SK-N-SH treated with all-trans-retinoic acid at 6 μM for 48 hours (cell line): ENCODE data around the gene SFRP2.

Experiments
- ATAC-seq: fragments of 200-7000 bp; cut with Tn5 transposase; 3 replicates; pipeline ENCODE4 v1.9.1; 2020; ENCODE audit warnings: mild to moderate bottlenecking, moderate library complexity
- ARNTL ChIP-seq: fragments of 450-650 bp; formaldehyde crosslinking; IDR thresholded peaks from 2 replicates; pipeline ENCODE4 v1.5.0; 2020; ENCODE audit warnings: low read depth, mild to moderate bottlenecking, moderate library complexity, borderline replicate concordance
- BACH2 ChIP-seq: fragments of 250-450 bp; sonication (Bioruptor Pico); IDR thresholded peaks from 2 replicates; pipeline ENCODE4 v1.9.0; 2021; ENCODE audit warnings: mild to moderate bottlenecking, borderline replicate concordance
- CSDC2 ChIP-seq: fragments of 250-450 bp; sonication (Bioruptor Pico); IDR thresholded peaks from 2 replicates; pipeline ENCODE4 v1.5.0; 2020; ENCODE audit warnings: mild to moderate bottlenecking, moderate library complexity
- ESRRG ChIP-seq: fragments of 250-450 bp; sonication (Bioruptor Pico); IDR thresholded peaks from 2 replicates; pipeline ENCODE4 v1.6.1; 2021; ENCODE audit warnings: mild to moderate bottlenecking
- GLIS3 ChIP-seq: fragments of 250-450 bp; sonication (Bioruptor Pico); IDR thresholded peaks from 2 replicates; pipeline ENCODE4 v1.5.0; 2020; ENCODE audit warnings: mild to moderate bottlenecking, moderate library complexity
- ISL1 ChIP-seq: fragments of 250-450 bp; sonication (Bioruptor Pico); IDR thresholded peaks from 2 replicates; pipeline ENCODE4 v2.1.2; 2022; ENCODE audit warnings: mild to moderate bottlenecking, moderate library complexity
- OSR1 ChIP-seq: fragments of 250-450 bp; sonication (Bioruptor Pico); IDR thresholded peaks from 2 replicates; pipeline ENCODE4 v1.8.0; 2022; ENCODE audit warnings: moderate library complexity, mild to moderate bottlenecking, inconsistent platforms
- PPARA ChIP-seq: fragments of 250-450 bp; sonication (Bioruptor Pico); IDR thresholded peaks from 2 replicates; pipeline ENCODE4 v1.5.0; 2020; ENCODE audit warnings: mild to moderate bottlenecking, borderline replicate concordance
- RARB ChIP-seq: fragments of 250-450 bp; sonication (Bioruptor Pico); IDR thresholded peaks from 2 replicates; pipeline ENCODE4 v1.8.0; 2021; ENCODE audit warnings: mild to moderate bottlenecking, moderate library complexity
- SNAI2 ChIP-seq: fragments of 250-450 bp; sonication (Bioruptor Pico); IDR thresholded peaks from 2 replicates; pipeline ENCODE4 v1.5.0; 2020; ENCODE audit warnings: mild to moderate bottlenecking, moderate library complexity
- TOX ChIP-seq: fragments of 250-450 bp; sonication (Bioruptor Pico); IDR thresholded peaks from 2 replicates; pipeline ENCODE4 v1.8.0; 2021; ENCODE audit warnings: mild to moderate bottlenecking, moderate library complexity, borderline replicate concordance
- ZC3H10 ChIP-seq: fragments of 250-450 bp; sonication (Bioruptor Pico); IDR thresholded peaks from 2 replicates; pipeline ENCODE4 v1.5.1; 2021; ENCODE audit warnings: mild to moderate bottlenecking, moderate library complexity
- ZFP3 ChIP-seq: fragments of 250-450 bp; sonication (Bioruptor Pico); IDR thresholded peaks from 2 replicates; pipeline ENCODE4 v1.5.0; 2020; ENCODE audit warnings: mild to moderate bottlenecking, moderate library complexity
- ZFP30 ChIP-seq: fragments of 450-650 bp; formaldehyde crosslinking; IDR thresholded peaks from 2 replicates; pipeline ENCODE4 v1.5.0; 2022; ENCODE audit warnings: mild to moderate bottlenecking, moderate library complexity
- ZNF565 ChIP-seq: fragments of 450-650 bp; formaldehyde crosslinking; conservative IDR thresholded peaks from 2 replicates; pipeline ENCODE4 v1.5.0; 2020; ENCODE audit warnings: low read depth, mild to moderate bottlenecking, moderate library complexity
- ZNF70 ChIP-seq: fragments of 450-650 bp; formaldehyde crosslinking; IDR thresholded peaks from 2 replicates; pipeline ENCODE4 v1.5.0; 2020; ENCODE audit warnings: mild to moderate bottlenecking, moderate library complexity
- ZNF8 ChIP-seq: fragments of 450-650 bp; formaldehyde crosslinking; IDR thresholded peaks from 2 replicates; pipeline ENCODE4 v1.5.0; 2020; ENCODE audit warnings: mild to moderate bottlenecking, moderate library complexity
- TF ChIP-seq, protein P1 (sequence below): fragments of 250-450 bp; sonication (Bioruptor Pico); IDR thresholded peaks from 2 replicates; pipeline ENCODE4 v1.5.1; 2021; ENCODE audit warnings: mild to moderate bottlenecking, moderate library complexity
- TF ChIP-seq, protein P2 (sequence below): fragments of 250-450 bp; sonication (Bioruptor Pico); IDR thresholded peaks from 2 replicates; pipeline ENCODE4 v1.8.0; 2020; ENCODE audit warnings: mild to moderate bottlenecking, moderate library complexity, borderline replicate concordance
- TF ChIP-seq, protein P3 (sequence below): fragments of 250-450 bp; sonication (Bioruptor Pico); IDR thresholded peaks from 2 replicates; pipeline ENCODE4 v1.5.1; 2020; ENCODE audit warnings: low read depth, mild to moderate bottlenecking, moderate library complexity
- TF ChIP-seq, protein P4 (sequence below): fragments of 250-450 bp; sonication (Bioruptor Pico); IDR thresholded peaks from 2 replicates; pipeline ENCODE4 v1.8.0; 2021; ENCODE audit warnings: low read depth, mild to moderate bottlenecking, moderate library complexity, borderline replicate concordance
- TF ChIP-seq, protein P5 (sequence below): fragments of 250-450 bp; sonication (Bioruptor Pico); IDR thresholded peaks from 2 replicates; pipeline ENCODE4 v1.5.0; 2020; ENCODE audit warnings: mild to moderate bottlenecking, moderate library complexity

Gene SFRP2

DNA sequence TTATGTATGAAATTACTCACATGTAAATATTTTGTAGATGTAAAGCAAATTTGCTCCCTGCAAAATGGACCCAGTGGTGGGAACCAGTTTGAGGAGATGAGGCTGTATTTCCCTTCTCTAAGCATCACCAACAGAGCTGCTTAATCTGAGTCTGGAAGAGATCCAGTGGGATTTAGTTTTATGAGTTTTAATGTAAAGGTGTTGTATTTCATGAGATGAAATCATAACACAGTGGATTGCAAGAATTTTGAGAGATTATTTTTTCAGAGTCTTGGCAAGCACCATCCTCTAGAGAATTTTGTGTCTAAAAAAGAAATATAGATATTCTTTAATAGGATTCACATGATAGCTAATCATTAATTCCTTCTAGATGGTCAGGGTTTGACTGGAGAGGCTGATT lies 35.6 kb upstream of the SFRP2 start:
- ATAC-seq = no peak
- TF ChIP-seq, protein P1, sequence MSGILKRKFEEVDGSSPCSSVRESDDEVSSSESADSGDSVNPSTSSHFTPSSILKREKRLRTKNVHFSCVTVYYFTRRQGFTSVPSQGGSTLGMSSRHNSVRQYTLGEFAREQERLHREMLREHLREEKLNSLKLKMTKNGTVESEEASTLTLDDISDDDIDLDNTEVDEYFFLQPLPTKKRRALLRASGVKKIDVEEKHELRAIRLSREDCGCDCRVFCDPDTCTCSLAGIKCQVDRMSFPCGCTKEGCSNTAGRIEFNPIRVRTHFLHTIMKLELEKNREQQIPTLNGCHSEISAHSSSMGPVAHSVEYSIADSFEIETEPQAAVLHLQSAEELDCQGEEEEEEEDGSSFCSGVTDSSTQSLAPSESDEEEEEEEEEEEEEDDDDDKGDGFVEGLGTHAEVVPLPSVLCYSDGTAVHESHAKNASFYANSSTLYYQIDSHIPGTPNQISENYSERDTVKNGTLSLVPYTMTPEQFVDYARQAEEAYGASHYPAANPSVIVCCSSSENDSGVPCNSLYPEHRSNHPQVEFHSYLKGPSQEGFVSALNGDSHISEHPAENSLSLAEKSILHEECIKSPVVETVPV (CRISPR knock-in tag) = no peak
- TF ChIP-seq ARNTL (CRISPR knock-in tag) = no peak
- no peak for TF ChIP-seq TOX (CRISPR knock-in tag)
- no peak for TF ChIP-seq RARB (CRISPR knock-in tag)
- TF ChIP-seq GLIS3 (CRISPR knock-in tag) = no peak
- TF ChIP-seq ZNF565 (CRISPR knock-in tag) = no peak
- TF ChIP-seq, protein P2, sequence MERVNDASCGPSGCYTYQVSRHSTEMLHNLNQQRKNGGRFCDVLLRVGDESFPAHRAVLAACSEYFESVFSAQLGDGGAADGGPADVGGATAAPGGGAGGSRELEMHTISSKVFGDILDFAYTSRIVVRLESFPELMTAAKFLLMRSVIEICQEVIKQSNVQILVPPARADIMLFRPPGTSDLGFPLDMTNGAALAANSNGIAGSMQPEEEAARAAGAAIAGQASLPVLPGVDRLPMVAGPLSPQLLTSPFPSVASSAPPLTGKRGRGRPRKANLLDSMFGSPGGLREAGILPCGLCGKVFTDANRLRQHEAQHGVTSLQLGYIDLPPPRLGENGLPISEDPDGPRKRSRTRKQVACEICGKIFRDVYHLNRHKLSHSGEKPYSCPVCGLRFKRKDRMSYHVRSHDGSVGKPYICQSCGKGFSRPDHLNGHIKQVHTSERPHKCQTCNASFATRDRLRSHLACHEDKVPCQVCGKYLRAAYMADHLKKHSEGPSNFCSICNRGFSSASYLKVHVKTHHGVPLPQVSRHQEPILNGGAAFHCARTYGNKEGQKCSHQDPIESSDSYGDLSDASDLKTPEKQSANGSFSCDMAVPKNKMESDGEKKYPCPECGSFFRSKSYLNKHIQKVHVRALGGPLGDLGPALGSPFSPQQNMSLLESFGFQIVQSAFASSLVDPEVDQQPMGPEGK (CRISPR knock-in tag) = no peak

DNA sequence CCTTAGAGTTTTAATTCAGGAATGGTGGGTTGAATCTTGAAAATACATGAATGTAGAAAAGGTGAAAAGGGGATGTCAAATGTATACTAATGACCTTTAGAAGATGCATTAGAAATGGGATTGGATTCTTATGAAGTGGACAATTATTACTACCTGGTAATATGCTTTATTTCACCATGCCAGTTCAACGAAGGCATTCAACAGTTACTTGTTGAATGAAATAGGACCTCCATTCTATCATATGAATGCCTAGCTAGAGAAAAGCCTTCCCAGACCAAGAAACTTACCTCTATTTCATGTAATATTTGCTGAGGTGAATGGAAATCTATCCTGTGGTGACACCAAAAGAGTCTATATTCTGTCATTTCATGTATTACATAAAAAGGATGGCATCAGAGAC lies 34.6 kb upstream of the SFRP2 start:
- no peak for ATAC-seq
- TF ChIP-seq, protein P1 (CRISPR knock-in tag) = no peak
- TF ChIP-seq, protein P3, sequence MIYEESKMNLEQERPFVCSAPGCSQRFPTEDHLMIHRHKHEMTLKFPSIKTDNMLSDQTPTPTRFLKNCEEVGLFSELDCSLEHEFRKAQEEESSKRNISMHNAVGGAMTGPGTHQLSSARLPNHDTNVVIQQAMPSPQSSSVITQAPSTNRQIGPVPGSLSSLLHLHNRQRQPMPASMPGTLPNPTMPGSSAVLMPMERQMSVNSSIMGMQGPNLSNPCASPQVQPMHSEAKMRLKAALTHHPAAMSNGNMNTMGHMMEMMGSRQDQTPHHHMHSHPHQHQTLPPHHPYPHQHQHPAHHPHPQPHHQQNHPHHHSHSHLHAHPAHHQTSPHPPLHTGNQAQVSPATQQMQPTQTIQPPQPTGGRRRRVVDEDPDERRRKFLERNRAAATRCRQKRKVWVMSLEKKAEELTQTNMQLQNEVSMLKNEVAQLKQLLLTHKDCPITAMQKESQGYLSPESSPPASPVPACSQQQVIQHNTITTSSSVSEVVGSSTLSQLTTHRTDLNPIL = no peak
- TF ChIP-seq CSDC2 = no peak
- no peak for TF ChIP-seq BACH2 (CRISPR knock-in tag)
- no peak for TF ChIP-seq ISL1 (CRISPR knock-in tag)
- no peak for TF ChIP-seq ZNF565 (CRISPR knock-in tag)
- TF ChIP-seq ZC3H10 (CRISPR knock-in tag) = no peak
- TF ChIP-seq ZFP3 (CRISPR knock-in tag) = no peak
- TF ChIP-seq ZFP30 (CRISPR knock-in tag) = no peak
- no peak for TF ChIP-seq ZNF70 (CRISPR knock-in tag)
- TF ChIP-seq, protein P4, sequence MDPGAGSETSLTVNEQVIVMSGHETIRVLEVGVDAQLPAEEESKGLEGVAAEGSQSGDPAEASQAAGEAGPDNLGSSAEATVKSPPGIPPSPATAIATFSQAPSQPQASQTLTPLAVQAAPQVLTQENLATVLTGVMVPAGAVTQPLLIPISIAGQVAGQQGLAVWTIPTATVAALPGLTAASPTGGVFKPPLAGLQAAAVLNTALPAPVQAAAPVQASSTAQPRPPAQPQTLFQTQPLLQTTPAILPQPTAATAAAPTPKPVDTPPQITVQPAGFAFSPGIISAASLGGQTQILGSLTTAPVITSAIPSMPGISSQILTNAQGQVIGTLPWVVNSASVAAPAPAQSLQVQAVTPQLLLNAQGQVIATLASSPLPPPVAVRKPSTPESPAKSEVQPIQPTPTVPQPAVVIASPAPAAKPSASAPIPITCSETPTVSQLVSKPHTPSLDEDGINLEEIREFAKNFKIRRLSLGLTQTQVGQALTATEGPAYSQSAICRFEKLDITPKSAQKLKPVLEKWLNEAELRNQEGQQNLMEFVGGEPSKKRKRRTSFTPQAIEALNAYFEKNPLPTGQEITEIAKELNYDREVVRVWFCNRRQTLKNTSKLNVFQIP (CRISPR knock-in tag) = no peak
- no peak for TF ChIP-seq SNAI2 (CRISPR knock-in tag)
- TF ChIP-seq TOX (CRISPR knock-in tag) = no peak
- no peak for TF ChIP-seq ESRRG (CRISPR knock-in tag)
- TF ChIP-seq, protein P5, sequence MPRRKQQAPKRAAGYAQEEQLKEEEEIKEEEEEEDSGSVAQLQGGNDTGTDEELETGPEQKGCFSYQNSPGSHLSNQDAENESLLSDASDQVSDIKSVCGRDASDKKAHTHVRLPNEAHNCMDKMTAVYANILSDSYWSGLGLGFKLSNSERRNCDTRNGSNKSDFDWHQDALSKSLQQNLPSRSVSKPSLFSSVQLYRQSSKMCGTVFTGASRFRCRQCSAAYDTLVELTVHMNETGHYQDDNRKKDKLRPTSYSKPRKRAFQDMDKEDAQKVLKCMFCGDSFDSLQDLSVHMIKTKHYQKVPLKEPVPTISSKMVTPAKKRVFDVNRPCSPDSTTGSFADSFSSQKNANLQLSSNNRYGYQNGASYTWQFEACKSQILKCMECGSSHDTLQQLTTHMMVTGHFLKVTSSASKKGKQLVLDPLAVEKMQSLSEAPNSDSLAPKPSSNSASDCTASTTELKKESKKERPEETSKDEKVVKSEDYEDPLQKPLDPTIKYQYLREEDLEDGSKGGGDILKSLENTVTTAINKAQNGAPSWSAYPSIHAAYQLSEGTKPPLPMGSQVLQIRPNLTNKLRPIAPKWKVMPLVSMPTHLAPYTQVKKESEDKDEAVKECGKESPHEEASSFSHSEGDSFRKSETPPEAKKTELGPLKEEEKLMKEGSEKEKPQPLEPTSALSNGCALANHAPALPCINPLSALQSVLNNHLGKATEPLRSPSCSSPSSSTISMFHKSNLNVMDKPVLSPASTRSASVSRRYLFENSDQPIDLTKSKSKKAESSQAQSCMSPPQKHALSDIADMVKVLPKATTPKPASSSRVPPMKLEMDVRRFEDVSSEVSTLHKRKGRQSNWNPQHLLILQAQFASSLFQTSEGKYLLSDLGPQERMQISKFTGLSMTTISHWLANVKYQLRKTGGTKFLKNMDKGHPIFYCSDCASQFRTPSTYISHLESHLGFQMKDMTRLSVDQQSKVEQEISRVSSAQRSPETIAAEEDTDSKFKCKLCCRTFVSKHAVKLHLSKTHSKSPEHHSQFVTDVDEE (CRISPR knock-in tag) = no peak
- no peak for TF ChIP-seq ZNF8 (CRISPR knock-in tag)
- TF ChIP-seq RARB (CRISPR knock-in tag) = no peak
- no peak for TF ChIP-seq OSR1 (CRISPR knock-in tag)
- no peak for TF ChIP-seq PPARA (CRISPR knock-in tag)
- TF ChIP-seq, all 23 proteins: peak for 0
